ENCODE measurements around the gene PLPP1. TPM values are rescaled to one million over a fixed set of nuclear protein-coding genes. Genes with fewer than 3 reads are reported as not detected.

The PLPP1 gene
- total RNA-seq, 2 experiments from 2014 or later, result 7.3 to 8.3 TPM

DNA sequence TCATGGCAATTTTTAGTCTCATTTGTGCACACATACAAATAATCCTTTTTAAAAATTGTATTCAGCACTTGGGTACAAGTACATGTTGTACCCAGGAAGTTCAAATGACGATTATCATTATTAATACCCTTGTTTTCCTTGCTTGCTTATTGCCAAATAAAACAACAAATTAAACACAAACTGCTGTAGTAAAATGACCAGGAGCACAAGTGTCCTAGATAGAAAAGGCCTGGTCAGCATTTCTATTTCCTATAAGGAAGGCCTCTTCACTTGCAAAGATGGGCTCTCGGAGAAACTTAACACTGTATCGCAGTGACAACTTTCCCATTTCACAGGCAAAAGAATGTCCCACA lies 34.7 kb upstream of the PLPP1 start:
- Mint-ChIP-seq H3K27ac (no peak overlapping the region), H3K9me3 (no peaks in the 10 kb centered on the region), H3K4me1 (ENCODE audit: low read depth) (peaks cover 4% of the 10 kb centered on the region), H3K36me3 (ENCODE audit: low read depth) (no peaks in the 10 kb centered on the region), H3K4me3 (no peak overlapping the region), H3K27me3 (ENCODE audit: low read depth) (no peaks in the 10 kb centered on the region)
- DNase-seq, result no peak
- intact Hi-C loops (cut with micrococcal nuclease), result no loop called here
- CTCF ChIA-PET, result no interaction called here

DNA sequence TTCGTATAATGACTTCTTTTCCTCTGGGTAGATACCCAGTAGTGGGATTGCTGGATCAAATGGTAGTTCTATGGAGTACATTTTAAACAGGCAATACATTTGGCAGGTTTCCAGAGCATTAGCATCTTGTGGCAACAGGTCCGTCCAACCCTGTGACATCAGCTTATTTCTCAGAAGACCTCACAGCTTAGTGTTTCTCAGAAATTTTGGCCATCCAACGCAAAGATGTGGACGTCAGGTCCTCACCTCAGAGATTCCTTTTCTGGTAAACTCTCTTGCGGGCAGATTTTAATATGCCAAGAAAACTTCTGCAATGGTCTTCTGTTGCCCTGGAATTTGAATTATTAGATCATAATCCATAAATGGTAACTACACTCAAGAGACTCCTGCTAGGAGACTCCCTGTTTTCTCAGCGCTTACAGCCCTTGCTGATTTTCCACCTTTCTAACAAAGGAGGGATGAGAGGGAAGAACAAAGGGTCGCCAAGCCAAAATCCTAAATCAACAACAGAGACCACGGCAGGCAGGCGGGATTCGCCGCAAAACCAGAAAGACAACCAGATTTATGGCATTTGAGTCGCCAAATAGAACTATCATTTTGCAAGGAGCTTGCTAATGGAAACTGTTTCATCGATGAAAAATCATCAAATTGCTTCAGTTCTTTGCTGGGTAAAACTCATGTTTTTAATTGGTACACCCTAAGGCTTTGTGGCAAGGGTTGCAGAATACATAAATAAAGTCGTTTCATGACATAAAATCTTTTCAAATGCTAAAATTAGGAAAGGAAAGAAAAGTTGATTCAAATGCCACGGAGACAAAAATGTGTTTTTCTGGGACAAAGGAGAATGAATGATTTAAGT lies 34.1 kb upstream of the PLPP1 start:
- H3K4me3 Mint-ChIP-seq, result no peak overlapping the region
- H3K27ac Mint-ChIP-seq, result no peak overlapping the region
- no peak for DNase-seq
- intact Hi-C loops (cut with micrococcal nuclease), result no loop called here
- H3K36me3 Mint-ChIP-seq (ENCODE audit: low read depth), result no peaks in the 10 kb centered on the region
- H3K27me3 Mint-ChIP-seq (ENCODE audit: low read depth), result no peaks in the 10 kb centered on the region
- H3K4me1 Mint-ChIP-seq (ENCODE audit: low read depth), result peaks cover 4% of the 10 kb centered on the region
- no peaks in the 10 kb centered on the region for H3K9me3 Mint-ChIP-seq
- CTCF ChIA-PET, result no interaction called here

DNA sequence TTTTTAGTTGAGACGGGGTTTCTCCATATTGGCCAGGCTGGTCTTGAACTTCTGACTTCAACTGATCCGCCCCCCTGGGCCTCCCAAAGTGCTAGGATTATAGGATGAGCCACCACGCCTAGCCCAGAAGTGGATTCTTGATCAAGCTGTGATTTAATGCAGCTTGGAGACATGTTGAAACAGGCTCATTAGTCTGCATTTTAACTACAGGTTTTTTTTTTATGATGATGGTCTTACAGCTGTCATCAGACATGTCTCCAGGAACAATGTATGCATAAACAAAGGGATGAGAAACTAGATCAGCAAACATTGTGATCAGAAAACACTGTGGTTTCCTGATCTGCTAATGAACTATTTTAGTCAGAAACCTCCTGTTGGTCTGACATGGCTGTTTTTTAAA lies 30.0 kb upstream of the PLPP1 start:
- H3K4me1 Mint-ChIP-seq (ENCODE audit: low read depth), result no peaks in the 10 kb centered on the region
- H3K4me3 Mint-ChIP-seq, result no peak overlapping the region
- H3K36me3 Mint-ChIP-seq (ENCODE audit: low read depth), result no peaks in the 10 kb centered on the region
- CTCF ChIA-PET, result no interaction called here
- H3K27me3 Mint-ChIP-seq (ENCODE audit: low read depth), result no peaks in the 10 kb centered on the region
- DNase-seq, result no peak
- H3K27ac Mint-ChIP-seq, result no peak overlapping the region
- intact Hi-C loops (cut with micrococcal nuclease), result no loop called here
- H3K9me3 Mint-ChIP-seq, result no peaks in the 10 kb centered on the region

DNA sequence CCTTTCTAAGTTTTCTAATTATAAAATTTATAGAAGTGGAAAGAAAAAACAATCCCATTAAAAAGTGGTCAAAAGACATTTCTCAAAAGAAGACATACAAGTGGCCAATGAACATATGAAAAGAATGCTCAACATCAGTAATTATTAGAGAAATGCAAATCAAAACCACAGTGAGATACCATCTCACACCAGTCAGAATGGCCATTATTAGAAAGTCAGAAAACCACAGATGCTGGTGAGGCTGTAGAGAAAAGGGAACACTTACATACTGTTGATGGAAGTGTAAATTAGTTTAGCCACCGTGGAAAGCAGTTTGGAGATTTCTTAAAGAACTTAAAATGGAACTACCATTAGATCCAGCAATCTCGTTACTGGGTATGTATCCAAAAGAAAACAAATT lies 23.7 kb upstream of the PLPP1 start:
- H3K36me3 Mint-ChIP-seq (ENCODE audit: low read depth), result no peaks in the 10 kb centered on the region
- intact Hi-C loops (cut with micrococcal nuclease), result no loop called here
- H3K27ac Mint-ChIP-seq, result no peak overlapping the region
- no peaks in the 10 kb centered on the region for H3K9me3 Mint-ChIP-seq
- DNase-seq, result no peak
- H3K4me3 Mint-ChIP-seq, result no peak overlapping the region
- CTCF ChIA-PET, result no interaction called here
- no peaks in the 10 kb centered on the region for H3K4me1 Mint-ChIP-seq (ENCODE audit: low read depth)
- no peaks in the 10 kb centered on the region for H3K27me3 Mint-ChIP-seq (ENCODE audit: low read depth)

DNA sequence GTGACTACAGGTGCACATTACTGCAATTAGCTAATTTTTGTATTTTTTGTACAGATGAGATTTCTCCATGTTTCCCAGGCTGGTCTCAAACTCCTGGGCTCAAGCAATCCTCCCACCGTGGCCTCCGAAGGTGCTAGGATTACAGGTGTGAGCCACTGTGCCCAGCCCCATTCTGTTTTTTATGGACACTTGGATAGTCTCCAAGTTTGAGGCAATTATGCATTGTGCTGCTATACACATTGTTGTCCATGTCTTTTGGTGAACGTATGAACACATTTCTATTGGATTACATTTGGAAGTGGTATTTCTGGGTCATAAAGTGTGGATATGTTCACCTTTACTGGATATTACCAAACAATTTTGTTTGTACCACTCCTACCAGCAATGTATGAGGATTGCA lies 22.4 kb upstream of the PLPP1 start:
- Mint-ChIP-seq H3K9me3 (no peaks in the 10 kb centered on the region), H3K27me3 (ENCODE audit: low read depth) (no peaks in the 10 kb centered on the region), H3K27ac (no peak overlapping the region), H3K4me1 (ENCODE audit: low read depth) (no peaks in the 10 kb centered on the region), H3K36me3 (ENCODE audit: low read depth) (no peaks in the 10 kb centered on the region), H3K4me3 (no peak overlapping the region)
- intact Hi-C loops (cut with micrococcal nuclease), result no loop called here
- DNase-seq, result no peak
- CTCF ChIA-PET, result no interaction called here

- Mint-ChIP-seq H3K27me3 (ENCODE audit: low read depth) (peaks cover 3% of the 10 kb centered on the region), H3K4me1 (ENCODE audit: low read depth) (no peaks in the 10 kb centered on the region), H3K36me3 (ENCODE audit: low read depth) (no peaks in the 10 kb centered on the region), H3K27ac (no peak overlapping the region), H3K4me3 (no peak overlapping the region), H3K9me3 (no peaks in the 10 kb centered on the region)
- intact Hi-C loops (cut with micrococcal nuclease), result no loop called here
- CTCF ChIA-PET, result interaction anchor here (0.6 kb wide), 1 partner anchor 11 kb away, joined by 3 read pairs; no protein-coding TSS in a partner anchor
- no peak for DNase-seq
Measured at GRCh38 chr5:55554585-55555202, 19.9 kb upstream of the PLPP1 start.

- Mint-ChIP-seq H3K4me1 (ENCODE audit: low read depth) (peaks cover 5% of the 10 kb centered on the region), H3K27ac (no peak overlapping the region), H3K4me3 (no peak overlapping the region), H3K27me3 (ENCODE audit: low read depth) (peaks cover 3% of the 10 kb centered on the region), H3K36me3 (ENCODE audit: low read depth) (no peaks in the 10 kb centered on the region), H3K9me3 (no peaks in the 10 kb centered on the region)
- DNase-seq, result no peak
- intact Hi-C loops (cut with micrococcal nuclease), result no loop called here
- CTCF ChIA-PET, result no interaction called here
Measured at GRCh38 chr5:55551904-55552303, 17.1 kb upstream of the PLPP1 start.

GRCh38 chr5:55551358-55551757 lies 16.6 kb upstream of the PLPP1 start:
- CTCF ChIA-PET, result no interaction called here
- Mint-ChIP-seq H3K27me3 (ENCODE audit: low read depth) (peaks cover 3% of the 10 kb centered on the region), H3K27ac (no peak overlapping the region), H3K4me1 (ENCODE audit: low read depth) (peaks cover 5% of the 10 kb centered on the region), H3K36me3 (ENCODE audit: low read depth) (no peaks in the 10 kb centered on the region), H3K4me3 (no peak overlapping the region), H3K9me3 (no peaks in the 10 kb centered on the region)
- no peak for DNase-seq
- intact Hi-C loops (cut with micrococcal nuclease), result no loop called here

GRCh38 chr5:55547781-55548180 lies 13.0 kb upstream of the PLPP1 start:
- intact Hi-C loops (cut with micrococcal nuclease), result no loop called here
- DNase-seq, result no peak
- Mint-ChIP-seq H3K4me1 (ENCODE audit: low read depth) (peaks cover 7% of the 10 kb centered on the region), H3K9me3 (no peaks in the 10 kb centered on the region), H3K27me3 (ENCODE audit: low read depth) (peaks cover 3% of the 10 kb centered on the region), H3K4me3 (no peak overlapping the region), H3K36me3 (ENCODE audit: low read depth) (no peaks in the 10 kb centered on the region), H3K27ac (no peak overlapping the region)
- CTCF ChIA-PET, result interaction anchor here (1.7 kb wide), 1 partner anchor 31 kb away, joined by 5 read pairs; no protein-coding TSS in a partner anchor

- CTCF ChIA-PET, result no interaction called here
- Mint-ChIP-seq H3K36me3 (ENCODE audit: low read depth) (no peaks in the 10 kb centered on the region), H3K4me3 (no peak overlapping the region), H3K27ac (no peak overlapping the region), H3K27me3 (ENCODE audit: low read depth) (peaks cover 3% of the 10 kb centered on the region), H3K9me3 (no peaks in the 10 kb centered on the region), H3K4me1 (ENCODE audit: low read depth) (peaks cover 7% of the 10 kb centered on the region)
- no peak for DNase-seq
- intact Hi-C loops (cut with micrococcal nuclease), result no loop called here
Measured at GRCh38 chr5:55546947-55547346, 12.2 kb upstream of the PLPP1 start.

DNA sequence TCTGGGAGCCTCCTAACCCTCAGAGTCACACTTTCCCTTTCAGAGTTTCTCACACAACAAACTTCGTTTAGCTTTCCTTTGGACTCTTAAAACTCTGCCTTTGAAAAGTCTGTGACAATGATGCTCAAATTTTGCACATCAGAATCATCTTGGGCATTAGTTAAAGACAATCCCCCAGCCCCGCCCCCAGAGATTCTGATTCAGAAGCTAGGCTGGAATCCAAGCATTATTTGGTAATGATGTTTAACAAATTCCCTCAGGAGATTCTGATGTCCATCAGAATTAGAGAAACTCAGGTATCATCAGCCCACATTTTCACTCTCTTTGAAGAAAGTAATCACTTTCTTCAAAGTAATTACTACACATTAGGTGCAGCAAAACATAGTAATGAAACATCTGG lies 9.6 kb upstream of the PLPP1 start:
- no peaks in the 10 kb centered on the region for H3K27me3 Mint-ChIP-seq (ENCODE audit: low read depth)
- intact Hi-C loops (cut with micrococcal nuclease), result loop anchor here (5.0 kb wide), 1 partner anchor 442 kb away; the partner anchor contains the start of gene GZMA
- peaks cover 28% of the 10 kb centered on the region for H3K4me1 Mint-ChIP-seq (ENCODE audit: low read depth)
- no peaks in the 10 kb centered on the region for H3K9me3 Mint-ChIP-seq
- H3K4me3 Mint-ChIP-seq, result no peak overlapping the region
- H3K27ac Mint-ChIP-seq, result no peak overlapping the region
- H3K36me3 Mint-ChIP-seq (ENCODE audit: low read depth), result no peaks in the 10 kb centered on the region
- no peak for DNase-seq
- CTCF ChIA-PET, result no interaction called here

GRCh38 chr5:55541056-55541635 lies 6.4 kb upstream of the PLPP1 start:
- H3K36me3 Mint-ChIP-seq (ENCODE audit: low read depth), result no peaks in the 10 kb centered on the region
- intact Hi-C loops (cut with micrococcal nuclease), result loop anchor here (2.0 to 5.0 kb wide), 2 partner anchors 100 to 439 kb away; partner anchors contain the start of gene GZMA
- no peak for DNase-seq
- H3K4me1 Mint-ChIP-seq (ENCODE audit: low read depth), result peaks cover 32% of the 10 kb centered on the region
- H3K27me3 Mint-ChIP-seq (ENCODE audit: low read depth), result no peaks in the 10 kb centered on the region
- no peak overlapping the region for H3K4me3 Mint-ChIP-seq
- no peaks in the 10 kb centered on the region for H3K9me3 Mint-ChIP-seq
- H3K27ac Mint-ChIP-seq, result peak overlapping the region; percentile 15
- CTCF ChIA-PET, result interaction anchor here (0.7 to 1.0 kb wide), 2 partner anchors 14 to 135 kb away, joined by 3 read pairs; no protein-coding TSS in a partner anchor

All from activated naive CD4-positive, alpha-beta T cell treated with anti-CD3 and anti-CD28 coated beads for 36 hours (primary cell).